ENCODE data around the gene GLT8D2. TPM values are rescaled to one million over a fixed set of nuclear protein-coding genes. Genes with fewer than 3 reads are reported as not detected.

GLT8D2 gene
- total and polyA plus RNA-seq, 2 of the 13 experiments (the other 11 are each of a cell fraction or from before 2014, with no cell fraction given), result not detected

DNA sequence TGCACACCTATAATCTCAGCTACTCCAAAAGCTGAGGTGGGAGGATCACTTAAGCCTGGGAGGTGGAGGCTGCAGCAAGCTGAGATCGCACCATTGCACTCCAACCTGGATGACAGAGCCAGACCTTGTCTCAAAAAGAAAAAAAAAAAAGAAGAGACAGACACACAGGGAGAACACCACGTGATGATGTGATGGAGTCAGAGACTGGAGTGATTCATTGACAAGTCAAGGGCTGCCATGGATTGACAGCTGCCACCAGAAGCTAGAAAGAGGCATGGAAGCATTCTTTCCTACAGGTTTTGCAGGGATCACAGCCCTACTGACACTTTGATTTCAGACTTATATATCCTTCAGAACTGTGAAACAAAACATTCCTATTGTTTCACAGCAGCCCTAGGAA, 10.8 kb upstream of the GLT8D2 start:
- ChIA-PET CTCF (ENCODE audit: low intra/inter-chr PET ratio, low total read pairs) (no interaction called here), POLR2A (no interaction called here)
- ATAC-seq (no peak), DNase-seq (ENCODE audit: low spot score) (no peak), FAIRE-seq (no peak)
- 5% methylated on average over 2 of the region's 2 CpGs for WGBS (ENCODE audit: low lambda C conversion rate)
- H3K4me2 ChIP-seq (ENCODE audit: low read depth, low read length), result no peak overlapping the region
- intact Hi-C loops (cut with micrococcal nuclease; ENCODE audit: unreplicated experiment) (loop anchor here (10.0 kb wide), 1 partner anchor 834 kb away; no protein-coding TSS in a partner anchor), in situ Hi-C loops (cut with HindIII; ENCODE audit: extremely low pct_ligation_motif_present, low pct_unique_long_range_greater_than_20kb) (no loop called here)
- peaks cover 2% of the 10 kb centered on the region for H3K79me2 ChIP-seq (ENCODE audit: insufficient read depth, low read length)
- TF ChIP-seq, protein P1, sequence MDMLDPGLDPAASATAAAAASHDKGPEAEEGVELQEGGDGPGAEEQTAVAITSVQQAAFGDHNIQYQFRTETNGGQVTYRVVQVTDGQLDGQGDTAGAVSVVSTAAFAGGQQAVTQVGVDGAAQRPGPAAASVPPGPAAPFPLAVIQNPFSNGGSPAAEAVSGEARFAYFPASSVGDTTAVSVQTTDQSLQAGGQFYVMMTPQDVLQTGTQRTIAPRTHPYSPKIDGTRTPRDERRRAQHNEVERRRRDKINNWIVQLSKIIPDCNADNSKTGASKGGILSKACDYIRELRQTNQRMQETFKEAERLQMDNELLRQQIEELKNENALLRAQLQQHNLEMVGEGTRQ (IDR thresholded peaks at IDR 0.05; ENCODE audit: low read depth, low read length), result peak; percentile 43; the same call in 1 of the 2 replicates
- TF ChIP-seq, protein P1 (CRISPR knock-in tag; IDR thresholded peaks at IDR 0.05; ENCODE audit: borderline replicate concordance), result no peak
- TF ChIP-seq ZIK1 (CRISPR knock-in tag; IDR thresholded peaks at IDR 0.05; ENCODE audit: borderline replicate concordance, low read depth), result no peak
- no peak for TF ChIP-seq REXO4 (CRISPR knock-in tag; IDR thresholded peaks at IDR 0.05; ENCODE audit: borderline replicate concordance)
- no peak for TF ChIP-seq NKX3-1 (CRISPR knock-in tag; IDR thresholded peaks at IDR 0.05)
- no peak for TF ChIP-seq ZNF354B (CRISPR knock-in tag; IDR thresholded peaks at IDR 0.05)
- no peak overlapping the region for H3K27ac ChIP-seq (ENCODE audit: extremely low read length, insufficient read depth, low read length)
- H3K36me3 ChIP-seq (replicated peaks in 1 of 2; ENCODE audit: control insufficient read depth in 1 of 2, insufficient read depth in 2 of 2, low read length in 2 of 2), result no peaks in the 10 kb centered on the region
- no peak overlapping the region for H2AFZ ChIP-seq (ENCODE audit: low read length)
- no peaks in the 10 kb centered on the region for H4K20me1 ChIP-seq (ENCODE audit: insufficient read depth, low read length)
- no peaks in the 10 kb centered on the region for H3K9me3 ChIP-seq (ENCODE audit: low read length)
- BruUV-seq (replicated peaks), result no TSS peak
- peaks cover 13% of the 10 kb centered on the region for H3K4me1 ChIP-seq (ENCODE audit: insufficient read depth, low read length)
- H3K27me3 ChIP-seq (ENCODE audit: control insufficient read depth in 1 of 2, insufficient read depth in 2 of 2, low read length in 2 of 2), result no peaks in the 10 kb centered on the region; a peak in 1 of 5 replicates
- H3K9ac ChIP-seq (ENCODE audit: insufficient read depth, low read depth, low read length), result no peak overlapping the region
- no peak overlapping the region for H3K4me3 ChIP-seq (replicated peaks in 1 of 3; ENCODE audit: insufficient read depth in 1 of 3, low read depth in 2 of 3, low read length in 3 of 3)

DNA sequence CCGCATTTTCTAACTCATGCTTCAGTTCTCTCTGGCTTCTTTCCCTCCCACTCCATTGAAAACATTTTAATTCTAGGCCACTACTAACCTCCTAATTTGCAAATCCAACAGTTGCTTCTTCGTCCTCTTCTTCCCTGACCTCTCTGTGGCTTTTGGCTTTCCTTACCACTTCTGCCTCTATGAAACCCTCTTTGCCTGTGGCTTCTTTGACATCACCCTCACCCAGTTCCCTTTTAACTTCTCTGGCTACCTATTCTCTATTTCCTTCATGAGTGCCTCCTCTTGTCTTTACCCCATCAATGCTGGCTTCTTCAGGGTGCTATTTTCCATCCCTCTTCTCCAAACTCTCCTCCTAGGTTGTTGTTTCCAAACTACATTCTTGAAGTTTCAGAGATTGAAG, 10.0 kb upstream of the GLT8D2 start:
- H3K9ac ChIP-seq (ENCODE audit: insufficient read depth, low read depth, low read length), result no peak overlapping the region
- in situ Hi-C loops (cut with HindIII; ENCODE audit: extremely low pct_ligation_motif_present, low pct_unique_long_range_greater_than_20kb), result loop anchor here (5.0 kb wide), 1 partner anchor 47 kb away; no protein-coding TSS in a partner anchor
- ChIA-PET POLR2A (no interaction called here), CTCF (ENCODE audit: low intra/inter-chr PET ratio, low total read pairs) (interaction anchor here (0.9 kb wide), 1 partner anchor 49 kb away, joined by 3 read pairs; no protein-coding TSS in a partner anchor)
- WGBS (ENCODE audit: low lambda C conversion rate), result 28% methylated on average over 2 of the region's 2 CpGs
- no peak for FAIRE-seq
- intact Hi-C loops (cut with micrococcal nuclease; ENCODE audit: unreplicated experiment), result loop anchor here (10.0 kb wide), 1 partner anchor 835 kb away; no protein-coding TSS in a partner anchor
- DNase-seq (ENCODE audit: low spot score), result no peak
- ATAC-seq, result no peak
- H2AFZ ChIP-seq (ENCODE audit: low read length), result no peak overlapping the region
- no peak overlapping the region for H3K4me2 ChIP-seq (ENCODE audit: low read depth, low read length)
- peaks cover 6% of the 10 kb centered on the region; the same call in 1 of the 2 replicates for H3K4me1 ChIP-seq (ENCODE audit: insufficient read depth, low read length)
- no peaks in the 10 kb centered on the region; a peak in 1 of 5 replicates for H3K27me3 ChIP-seq (ENCODE audit: control insufficient read depth in 1 of 2, insufficient read depth in 2 of 2, low read length in 2 of 2)
- H3K27ac ChIP-seq (ENCODE audit: extremely low read length, insufficient read depth, low read length), result no peak overlapping the region
- H3K79me2 ChIP-seq (ENCODE audit: insufficient read depth, low read length), result peaks cover 1% of the 10 kb centered on the region
- no peaks in the 10 kb centered on the region for H3K9me3 ChIP-seq (ENCODE audit: low read length)
- no peaks in the 10 kb centered on the region for H4K20me1 ChIP-seq (ENCODE audit: insufficient read depth, low read length)
- H3K4me3 ChIP-seq (replicated peaks in 1 of 3; ENCODE audit: insufficient read depth in 1 of 3, low read depth in 2 of 3, low read length in 3 of 3), result no peak overlapping the region
- no peaks in the 10 kb centered on the region for H3K36me3 ChIP-seq (replicated peaks in 1 of 2; ENCODE audit: control insufficient read depth in 1 of 2, insufficient read depth in 2 of 2, low read length in 2 of 2)
- BruUV-seq (replicated peaks), result no TSS peak
- TF ChIP-seq ZNF556 (CRISPR knock-in tag; IDR thresholded peaks at IDR 0.05; ENCODE audit: borderline replicate concordance), result no peak
- no peak for TF ChIP-seq GATA4 (IDR thresholded peaks at IDR 0.05; ENCODE audit: borderline replicate concordance, low read depth)
- no peak for TF ChIP-seq SNRNP70 (IDR thresholded peaks at IDR 0.05; ENCODE audit: low read depth, low read length)
- no peak for TF ChIP-seq EHMT2 (IDR thresholded peaks at IDR 0.05; ENCODE audit: borderline replicate concordance, low read depth, low read length)
- no peak for TF ChIP-seq ZNF121 (CRISPR knock-in tag; IDR thresholded peaks at IDR 0.05)
- TF ChIP-seq ARID2 (CRISPR knock-in tag; IDR thresholded peaks at IDR 0.05; ENCODE audit: borderline replicate concordance), result no peak
- TF ChIP-seq RXRA (CRISPR knock-in tag; IDR thresholded peaks at IDR 0.05), result no peak
- TF ChIP-seq, protein P2, sequence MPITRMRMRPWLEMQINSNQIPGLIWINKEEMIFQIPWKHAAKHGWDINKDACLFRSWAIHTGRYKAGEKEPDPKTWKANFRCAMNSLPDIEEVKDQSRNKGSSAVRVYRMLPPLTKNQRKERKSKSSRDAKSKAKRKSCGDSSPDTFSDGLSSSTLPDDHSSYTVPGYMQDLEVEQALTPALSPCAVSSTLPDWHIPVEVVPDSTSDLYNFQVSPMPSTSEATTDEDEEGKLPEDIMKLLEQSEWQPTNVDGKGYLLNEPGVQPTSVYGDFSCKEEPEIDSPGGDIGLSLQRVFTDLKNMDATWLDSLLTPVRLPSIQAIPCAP (CRISPR knock-in tag; IDR thresholded peaks at IDR 0.05; ENCODE audit: low read depth), result no peak
- TF ChIP-seq NFIC (IDR thresholded peaks at IDR 0.05; ENCODE audit: low read length), result no peak
- no peak for TF ChIP-seq KDM5A (IDR thresholded peaks at IDR 0.05; ENCODE audit: borderline replicate concordance, low read length)
- no peak for TF ChIP-seq HIVEP1 (CRISPR knock-in tag; IDR thresholded peaks at IDR 0.05)
- no peak for TF ChIP-seq SP4 (CRISPR knock-in tag; IDR thresholded peaks at IDR 0.05)
